Stimulated activated naive CD8-positive, alpha-beta T cell treated with anti-CD3 and anti-CD28 coated beads, Interleukin-15, amount 100 ng/mL, for 72 hours (primary cell): ENCODE results near the gene ITIH3.

Experiments used
- ATAC-seq: fragments of 150-1000 bp; cut with Tn5 transposase; 2 replicates; pipeline ENCODE4 v1.10.0; 2021; ENCODE audit warnings: mild to moderate bottlenecking, moderate library complexity
- DNase-seq, 2 donors: peaks; one replicate each; pipeline ENCODE4 v3.0.0; 2021 to 2022
- H3K27ac Mint-ChIP-seq, 2 donors: one replicate each; pipeline ENCODE4 v1.8.0; 2022; ENCODE audit warnings: mild to moderate bottlenecking in 2 of 2, mixed read lengths in 2 of 2, moderate library complexity in 2 of 2
- H3K27me3 Mint-ChIP-seq: one replicate; pipeline ENCODE4 v1.8.0; 2022; ENCODE audit warnings: mixed read lengths
- H3K4me1 Mint-ChIP-seq: one replicate; pipeline ENCODE4 v1.8.0; 2022; ENCODE audit warnings: mild to moderate bottlenecking, mixed read lengths
- H3K4me3 Mint-ChIP-seq, 2 donors: one replicate each; pipeline ENCODE4 v1.8.0; 2022; ENCODE audit warnings: mild to moderate bottlenecking in 2 of 2, mixed read lengths in 2 of 2, moderate library complexity in 1 of 2
- H3K9me3 Mint-ChIP-seq, 2 donors: one replicate each; pipeline ENCODE4 v1.8.0; 2022; ENCODE audit warnings: mixed read lengths in 2 of 2

ITIH3 gene

DNA sequence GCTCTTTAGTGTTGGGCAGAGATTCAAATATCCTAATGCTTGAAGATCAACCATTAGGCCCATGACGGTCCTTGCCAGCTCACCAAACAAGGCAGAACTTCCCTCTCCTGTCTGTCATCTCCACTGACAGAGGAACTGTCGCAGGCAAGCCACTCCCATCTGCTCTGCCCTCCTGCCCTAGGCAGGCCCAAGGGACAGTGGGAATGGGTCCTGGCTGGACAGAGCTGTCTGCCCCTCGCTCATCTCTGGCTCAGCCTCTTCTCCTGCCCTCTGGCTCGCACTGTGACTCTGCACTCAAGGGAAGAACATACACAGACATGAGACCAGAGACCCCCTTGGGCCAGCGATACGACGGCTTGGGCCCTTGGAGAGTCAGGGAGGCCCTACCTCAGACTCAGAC lies 47.8 kb downstream of the ITIH3 start:
- Mint-ChIP-seq H3K4me1 (peaks cover 30% of the 10 kb centered on the region), H3K9me3 (no peaks in the 10 kb centered on the region), H3K27me3 (no peaks in the 10 kb centered on the region), H3K27ac (no peak overlapping the region), H3K4me3 (no peak overlapping the region)
- no peak for DNase-seq
- no peak for ATAC-seq

DNA sequence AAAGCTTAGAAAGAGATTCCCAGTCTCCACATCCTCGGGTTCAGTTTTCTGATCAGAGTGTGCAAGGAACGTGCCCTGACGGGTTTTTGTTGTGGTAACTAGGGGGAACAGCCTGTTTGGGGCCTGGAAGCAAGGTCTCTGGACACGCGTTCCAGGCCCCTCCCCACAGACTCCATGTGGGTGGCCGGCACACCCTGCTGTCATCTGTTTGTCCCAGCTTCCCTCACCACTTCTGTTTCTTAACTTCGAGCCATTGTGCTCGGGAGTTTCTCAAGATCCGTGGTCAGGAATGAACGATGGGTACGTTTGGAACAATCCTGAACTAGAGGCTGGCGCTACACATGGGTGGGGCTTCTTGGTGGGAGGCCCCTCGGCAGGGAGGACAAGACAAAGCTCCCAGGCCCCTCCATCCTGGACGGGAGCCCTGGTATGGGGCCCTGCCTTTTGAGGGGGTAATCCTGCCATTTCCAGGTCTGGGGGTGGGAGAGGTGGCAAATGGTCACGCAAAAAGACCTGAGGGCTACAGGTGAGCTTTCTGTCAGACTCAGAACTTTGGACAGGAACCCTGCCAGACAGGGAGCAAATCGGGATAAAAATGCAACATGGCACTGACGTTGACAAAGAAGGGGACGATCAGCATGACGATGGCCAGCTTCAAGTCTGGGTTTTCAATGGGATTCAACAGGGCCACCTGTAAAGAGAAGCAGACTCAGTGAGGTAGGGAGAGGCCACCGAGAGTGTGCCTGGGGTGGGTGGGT lies 48.7 kb downstream of the ITIH3 start:
- ATAC-seq (no peak), DNase-seq (no peak)
- no peaks in the 10 kb centered on the region for H3K9me3 Mint-ChIP-seq
- peaks cover 24% of the 10 kb centered on the region for H3K4me1 Mint-ChIP-seq
- H3K27ac Mint-ChIP-seq = no peak overlapping the region
- no peaks in the 10 kb centered on the region for H3K27me3 Mint-ChIP-seq
- no peak overlapping the region for H3K4me3 Mint-ChIP-seq

DNA sequence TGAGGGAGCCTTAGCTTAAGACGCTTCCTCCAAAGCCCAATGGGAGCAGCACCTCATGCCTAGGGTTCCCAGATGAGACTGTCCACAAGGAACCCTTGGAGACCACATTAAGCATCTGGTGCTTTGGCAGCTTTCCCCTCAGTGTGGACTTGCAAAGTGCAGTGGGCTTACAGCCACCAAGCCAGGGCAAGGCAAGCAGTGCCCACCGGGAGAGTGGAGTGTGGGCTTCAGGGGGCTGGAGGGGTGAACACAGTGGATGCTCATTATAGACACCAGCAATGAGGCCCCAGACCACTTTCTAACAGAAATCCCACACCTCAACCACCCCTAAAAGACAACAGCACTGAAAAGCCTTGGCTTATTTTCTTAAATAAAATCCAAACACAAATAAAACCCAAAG lies 49.3 kb downstream of the ITIH3 start:
- DNase-seq (no peak), ATAC-seq (no peak)
- Mint-ChIP-seq H3K27ac (no peak overlapping the region), H3K4me3 (no peak overlapping the region), H3K9me3 (no peaks in the 10 kb centered on the region), H3K27me3 (no peaks in the 10 kb centered on the region), H3K4me1 (peaks cover 18% of the 10 kb centered on the region)

DNA sequence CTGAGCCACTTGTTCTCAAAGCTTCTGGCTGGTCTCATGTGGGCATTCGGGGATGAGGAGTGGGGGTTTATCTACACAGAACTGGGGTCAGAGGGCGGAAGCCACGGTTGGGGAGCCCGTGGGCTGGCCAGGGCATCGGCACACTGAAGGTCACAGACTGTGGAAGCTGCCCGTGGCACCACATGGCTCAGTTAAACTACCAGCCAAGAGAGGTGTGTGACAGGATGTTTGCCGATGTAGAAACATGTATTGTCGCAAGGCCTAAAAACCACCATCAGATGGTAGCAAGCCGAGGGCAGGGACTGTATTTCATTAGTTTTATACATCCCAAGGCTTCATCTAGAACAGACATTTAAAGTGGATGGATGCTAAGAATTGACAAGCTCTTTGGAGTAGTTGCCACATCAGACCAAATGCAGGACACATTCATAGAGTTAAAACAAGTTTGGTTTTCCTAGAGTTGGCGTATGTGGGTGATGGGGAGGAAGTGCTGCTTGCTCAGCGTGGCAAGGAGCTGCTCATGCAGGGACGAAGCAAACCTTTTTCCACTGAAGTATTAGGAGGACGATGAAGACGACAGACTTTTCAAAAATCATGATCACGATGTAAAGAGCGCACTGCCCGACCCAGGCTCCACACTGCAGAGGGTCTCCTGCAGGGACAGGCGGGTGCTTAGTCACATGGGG lies 49.8 kb downstream of the ITIH3 start:
- Mint-ChIP-seq H3K27me3 (no peaks in the 10 kb centered on the region), H3K4me3 (no peak overlapping the region), H3K27ac (no peak overlapping the region), H3K4me1 (peaks cover 12% of the 10 kb centered on the region), H3K9me3 (no peaks in the 10 kb centered on the region)
- DNase-seq (no peak), ATAC-seq (no peak)

DNA sequence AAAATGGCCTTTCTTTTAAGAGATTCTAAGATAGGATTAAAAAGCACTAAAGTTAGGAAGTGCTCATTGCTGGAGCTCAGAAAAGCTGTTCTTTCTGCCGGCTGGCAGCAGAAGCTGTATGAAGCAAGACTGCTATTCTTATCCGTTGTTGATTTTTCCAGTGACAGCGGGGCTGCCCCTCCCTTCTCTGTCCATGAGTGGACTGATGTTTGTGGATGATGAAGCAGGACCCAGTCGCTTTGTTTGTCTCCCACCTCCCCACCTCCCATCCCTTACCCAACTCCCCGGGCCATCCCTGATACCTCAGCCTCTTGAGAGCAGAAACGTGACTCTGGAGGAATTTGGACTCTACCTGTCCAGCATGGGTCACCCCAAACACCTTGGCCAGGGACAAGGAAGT lies 50.6 kb downstream of the ITIH3 start:
- H3K9me3 Mint-ChIP-seq = no peaks in the 10 kb centered on the region
- no peak overlapping the region for H3K27ac Mint-ChIP-seq
- no peak for DNase-seq
- peaks cover 5% of the 10 kb centered on the region for H3K4me1 Mint-ChIP-seq
- H3K4me3 Mint-ChIP-seq = no peak overlapping the region
- no peak for ATAC-seq
- no peaks in the 10 kb centered on the region for H3K27me3 Mint-ChIP-seq

DNA sequence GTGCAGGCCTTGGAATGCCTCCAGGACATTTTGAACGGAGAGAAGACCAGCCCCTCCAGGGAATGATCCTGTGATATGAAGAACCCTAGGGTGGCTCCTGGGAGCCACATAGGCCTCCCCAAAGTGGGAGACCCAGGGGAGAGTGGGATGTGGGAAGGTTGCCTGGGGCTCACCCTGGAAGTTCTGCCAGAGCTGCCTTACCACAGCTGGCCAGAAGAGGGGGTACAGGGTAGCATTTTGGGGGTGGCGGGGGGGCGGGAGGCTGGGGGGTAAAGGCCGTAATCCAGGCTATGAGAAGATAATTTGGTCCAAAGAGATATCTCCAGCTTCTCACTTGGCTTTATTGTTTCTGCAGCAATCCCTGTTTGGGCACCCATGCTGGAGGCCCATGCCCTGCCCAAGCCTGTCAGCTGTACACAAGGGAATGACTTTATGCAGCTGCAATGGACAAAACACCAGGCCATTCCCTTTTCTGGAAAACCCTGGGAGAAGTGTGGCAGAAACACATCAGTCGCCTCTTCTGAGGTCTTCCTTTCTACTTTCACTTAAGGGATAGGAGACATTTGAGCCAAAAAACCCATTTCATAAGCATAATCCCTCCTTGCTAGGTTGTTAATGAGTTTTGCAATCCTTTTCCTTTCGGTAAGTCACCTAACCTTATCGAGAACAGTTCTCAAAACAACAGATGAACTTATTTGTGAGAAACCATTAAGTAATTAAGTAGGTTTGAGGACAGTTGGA lies 51.3 kb downstream of the ITIH3 start:
- no peak for DNase-seq
- Mint-ChIP-seq H3K9me3 (no peaks in the 10 kb centered on the region), H3K27me3 (no peaks in the 10 kb centered on the region), H3K27ac (no peak overlapping the region), H3K4me3 (no peak overlapping the region), H3K4me1 (peaks cover 5% of the 10 kb centered on the region)
- ATAC-seq = no peak

DNA sequence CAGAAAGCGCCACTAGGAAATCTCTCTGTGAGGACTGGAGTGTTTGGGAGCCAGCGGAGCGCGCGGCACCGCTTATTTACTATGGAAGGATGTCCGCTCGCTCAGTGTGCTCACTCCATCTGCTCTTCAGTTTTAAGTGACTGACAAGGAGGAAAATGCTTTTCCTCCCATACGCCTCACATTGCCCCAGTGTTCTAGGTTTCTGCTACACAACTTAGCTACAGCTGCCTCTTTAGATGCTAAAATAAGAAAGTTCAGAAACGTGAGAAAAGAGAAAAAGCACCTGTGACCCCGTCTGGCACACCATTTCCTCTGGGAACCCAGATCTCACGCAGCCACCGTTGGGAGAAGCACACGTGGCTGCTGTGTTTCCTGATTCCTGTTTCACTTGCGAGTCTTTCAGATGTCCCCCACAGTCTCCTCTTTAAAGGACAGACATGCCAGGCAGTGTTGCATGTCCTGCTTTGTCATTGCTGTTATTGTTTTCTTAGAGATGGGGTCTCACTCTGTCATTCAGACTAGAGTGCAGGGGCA lies 51.9 kb downstream of the ITIH3 start:
- Mint-ChIP-seq H3K4me3 (no peak overlapping the region), H3K4me1 (peaks cover 5% of the 10 kb centered on the region), H3K9me3 (no peaks in the 10 kb centered on the region), H3K27ac (peak overlapping the region in 1 of 2 donors; percentile 16), H3K27me3 (no peaks in the 10 kb centered on the region)
- DNase-seq (no peak), ATAC-seq (no peak)

DNA sequence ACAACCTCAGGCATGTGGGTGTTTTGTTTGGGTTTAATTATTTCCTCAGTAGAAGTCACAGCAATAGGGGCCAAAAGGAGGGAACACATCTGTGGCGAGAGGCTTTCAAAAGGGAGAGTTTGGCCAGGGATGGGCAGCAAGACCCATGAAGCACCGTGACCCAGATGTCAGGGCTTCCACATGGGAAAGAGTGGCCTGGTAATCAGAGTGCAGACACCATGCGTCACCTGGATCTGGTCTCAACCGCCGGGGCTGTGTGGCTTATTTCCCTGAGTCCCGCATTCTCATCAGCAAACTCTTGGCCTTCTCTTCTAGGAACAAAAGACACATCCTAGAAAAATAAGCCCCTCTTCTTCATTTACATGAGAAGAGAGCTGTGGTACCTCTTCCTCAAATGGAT lies 52.6 kb downstream of the ITIH3 start:
- Mint-ChIP-seq H3K27me3 (no peaks in the 10 kb centered on the region), H3K9me3 (no peaks in the 10 kb centered on the region), H3K27ac (peak overlapping the region in 1 of 2 donors; percentile 27), H3K4me3 (no peak overlapping the region), H3K4me1 (peaks cover 5% of the 10 kb centered on the region)
- DNase-seq = no peak
- no peak for ATAC-seq

DNA sequence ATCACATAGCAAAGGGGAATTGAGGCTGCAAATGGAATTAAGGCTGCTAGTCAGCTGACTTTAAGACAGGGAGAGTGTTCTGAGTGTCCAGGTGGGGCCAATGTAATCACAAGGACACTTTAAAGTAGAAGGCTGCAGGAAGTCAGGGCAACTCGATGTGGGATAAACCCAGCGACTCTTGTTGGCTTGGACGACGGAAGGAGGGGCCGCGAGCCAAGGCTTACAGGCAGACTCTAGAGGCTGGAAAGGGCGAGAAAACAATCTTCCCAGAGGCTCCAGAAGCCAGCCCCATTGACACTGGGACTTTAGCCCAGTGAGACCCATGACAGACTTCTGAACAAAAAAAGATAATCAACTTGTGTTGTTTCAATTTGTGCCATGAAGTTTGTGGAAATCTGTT lies 53.1 kb downstream of the ITIH3 start:
- peak overlapping the region; percentile 27 to 65 for H3K27ac Mint-ChIP-seq
- DNase-seq (no peak), ATAC-seq (no peak)
- H3K4me1 Mint-ChIP-seq = peaks cover 5% of the 10 kb centered on the region
- no peaks in the 10 kb centered on the region for H3K9me3 Mint-ChIP-seq
- H3K27me3 Mint-ChIP-seq = no peaks in the 10 kb centered on the region
- no peak overlapping the region for H3K4me3 Mint-ChIP-seq

DNA sequence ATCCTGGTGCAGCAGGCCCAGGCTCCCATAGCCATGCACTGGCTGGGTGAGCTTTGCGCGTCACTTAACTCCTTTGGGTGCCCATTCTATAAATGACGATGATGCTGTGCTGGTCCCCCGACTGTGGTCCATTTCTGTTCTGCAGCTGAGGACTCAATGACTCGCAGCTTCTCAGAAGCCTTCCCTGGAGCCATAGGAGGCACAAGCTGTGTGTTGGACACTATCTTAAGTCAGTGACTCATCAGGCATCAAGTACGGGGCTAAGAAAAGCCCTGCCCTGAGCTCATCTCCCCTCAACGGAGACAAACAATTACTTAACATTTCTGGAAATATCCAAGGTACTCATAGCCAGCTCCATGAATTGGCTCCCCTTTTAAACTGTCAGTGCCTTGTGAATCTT lies 54.0 kb downstream of the ITIH3 start:
- no peak overlapping the region for H3K4me3 Mint-ChIP-seq
- H3K27me3 Mint-ChIP-seq = no peaks in the 10 kb centered on the region
- no peak for ATAC-seq
- H3K4me1 Mint-ChIP-seq = peaks cover 5% of the 10 kb centered on the region
- no peak for DNase-seq
- H3K9me3 Mint-ChIP-seq = no peaks in the 10 kb centered on the region
- no peak overlapping the region for H3K27ac Mint-ChIP-seq

DNA sequence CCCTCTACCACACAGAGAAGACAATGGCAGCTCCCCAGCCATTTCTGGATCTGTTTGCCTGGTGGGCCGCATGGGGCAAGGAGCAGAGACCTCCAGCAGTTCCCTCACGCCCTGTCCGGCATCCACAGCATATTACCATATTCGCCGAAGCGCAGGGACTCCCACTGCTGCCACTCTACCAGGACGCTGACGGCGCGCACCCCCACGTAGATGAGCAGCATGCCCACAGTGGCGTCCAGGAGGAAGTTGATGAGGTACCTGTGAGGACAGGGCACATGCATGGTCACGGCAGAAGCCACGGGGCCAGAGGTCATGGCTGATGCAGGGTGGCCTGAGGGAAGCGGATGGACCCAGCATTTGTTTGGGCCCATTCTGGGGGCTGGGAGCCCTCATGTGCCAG lies 55.1 kb downstream of the ITIH3 start:
- no peaks in the 10 kb centered on the region for H3K27me3 Mint-ChIP-seq
- DNase-seq = no peak
- H3K27ac Mint-ChIP-seq = no peak overlapping the region
- H3K4me1 Mint-ChIP-seq = peaks cover 5% of the 10 kb centered on the region
- ATAC-seq = no peak
- H3K4me3 Mint-ChIP-seq = no peak overlapping the region
- no peaks in the 10 kb centered on the region for H3K9me3 Mint-ChIP-seq

DNA sequence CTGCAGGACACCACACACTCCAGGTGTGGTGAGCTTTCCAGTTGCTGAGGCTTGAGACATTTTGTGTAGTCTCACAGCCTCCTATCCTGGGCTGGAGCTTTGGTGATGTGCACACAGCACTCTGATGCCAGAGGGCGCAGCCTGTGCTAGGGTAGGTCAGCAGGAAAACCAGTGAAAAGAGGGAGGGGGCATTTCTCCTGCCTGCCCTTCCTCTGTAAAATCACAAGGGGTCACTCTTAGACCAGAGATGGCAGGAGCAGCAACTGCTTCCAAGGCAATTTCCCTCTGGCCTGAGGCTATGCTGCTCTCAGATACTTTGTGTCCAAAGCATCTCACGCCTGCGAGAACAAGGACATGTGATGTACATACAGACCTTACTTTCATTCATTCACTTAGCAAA lies 56.8 kb downstream of the ITIH3 start:
- Mint-ChIP-seq H3K4me1 (peaks cover 4% of the 10 kb centered on the region), H3K27me3 (no peaks in the 10 kb centered on the region), H3K27ac (no peak overlapping the region), H3K9me3 (no peaks in the 10 kb centered on the region), H3K4me3 (no peak overlapping the region)
- ATAC-seq (peak; percentile 87), DNase-seq (peak; percentile 12 to 42)

DNA sequence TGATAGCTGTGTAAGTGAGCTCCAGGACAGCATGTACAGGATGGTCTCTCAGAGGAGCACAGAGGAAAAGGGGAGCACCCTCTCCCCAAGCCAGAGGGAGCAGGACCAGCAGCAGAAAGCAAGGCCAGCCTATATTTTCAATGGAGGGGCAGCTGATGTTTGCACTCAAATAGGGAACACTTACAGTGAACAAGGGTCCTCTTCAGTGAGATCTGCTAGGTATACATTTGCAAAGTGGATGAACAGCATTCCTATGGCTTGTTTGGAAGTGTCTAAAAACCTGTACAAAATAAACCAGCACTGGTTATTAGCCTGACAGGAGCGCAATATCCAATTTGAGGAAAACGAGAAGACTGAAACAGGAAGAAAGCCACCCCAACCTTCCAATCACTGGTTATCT lies 57.8 kb downstream of the ITIH3 start:
- ATAC-seq (no peak), DNase-seq (no peak)
- Mint-ChIP-seq H3K4me1 (no peaks in the 10 kb centered on the region), H3K9me3 (no peaks in the 10 kb centered on the region), H3K4me3 (no peak overlapping the region), H3K27ac (peak overlapping the region; percentile 46 to 78), H3K27me3 (no peaks in the 10 kb centered on the region)

DNA sequence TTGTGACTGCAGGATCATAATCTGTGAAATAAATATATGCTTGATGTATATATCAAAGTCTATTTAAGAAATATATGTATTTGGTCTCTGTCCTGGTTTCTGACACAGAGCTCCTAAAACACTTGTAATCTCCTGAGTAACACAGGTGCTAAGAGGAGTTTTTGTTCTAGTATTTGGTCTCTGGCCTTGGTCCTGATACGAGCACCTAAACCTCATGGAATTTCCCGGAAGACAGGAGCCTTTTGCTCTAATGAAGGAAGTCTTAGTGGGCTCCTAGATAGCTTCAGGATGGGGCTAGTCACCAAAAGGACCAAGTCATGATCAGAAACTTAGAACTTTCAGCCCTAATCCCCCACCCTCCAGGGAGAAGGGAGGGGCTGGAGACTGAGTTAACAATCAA lies 59.4 kb downstream of the ITIH3 start:
- no peaks in the 10 kb centered on the region for H3K27me3 Mint-ChIP-seq
- no peak for DNase-seq
- no peak overlapping the region for H3K4me3 Mint-ChIP-seq

DNA sequence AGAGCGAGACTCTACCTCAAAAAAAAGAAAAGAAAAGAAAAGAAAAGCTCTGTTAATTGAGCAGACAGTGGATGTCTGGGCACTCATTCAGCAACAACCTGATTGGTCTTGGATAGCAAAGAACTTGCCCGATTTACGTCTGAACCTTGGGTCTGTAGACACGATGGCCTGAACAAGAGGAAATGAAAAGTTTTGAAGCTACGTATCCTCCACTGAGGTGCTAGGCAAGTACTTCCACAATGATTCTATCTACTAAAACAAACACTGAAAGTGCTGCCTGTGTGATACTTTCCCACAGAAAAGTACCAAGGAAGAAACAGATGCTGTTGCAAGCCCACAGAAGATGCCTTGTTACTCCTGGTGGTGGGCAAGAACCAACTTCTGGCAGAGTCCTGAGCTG lies 62.1 kb downstream of the ITIH3 start:
- Mint-ChIP-seq H3K4me1 (no peaks in the 10 kb centered on the region), H3K27ac (peak overlapping the region in 1 of 2 donors; percentile 74), H3K9me3 (no peaks in the 10 kb centered on the region), H3K27me3 (no peaks in the 10 kb centered on the region), H3K4me3 (no peak overlapping the region)
- DNase-seq = no peak
- no peak for ATAC-seq

More for the DNA sequence above, 59.4 kb downstream of the ITIH3 start:
- Mint-ChIP-seq H3K27ac (no peak overlapping the region), H3K9me3 (no peaks in the 10 kb centered on the region), H3K4me1 (no peaks in the 10 kb centered on the region)
- ATAC-seq = no peak

DNA sequence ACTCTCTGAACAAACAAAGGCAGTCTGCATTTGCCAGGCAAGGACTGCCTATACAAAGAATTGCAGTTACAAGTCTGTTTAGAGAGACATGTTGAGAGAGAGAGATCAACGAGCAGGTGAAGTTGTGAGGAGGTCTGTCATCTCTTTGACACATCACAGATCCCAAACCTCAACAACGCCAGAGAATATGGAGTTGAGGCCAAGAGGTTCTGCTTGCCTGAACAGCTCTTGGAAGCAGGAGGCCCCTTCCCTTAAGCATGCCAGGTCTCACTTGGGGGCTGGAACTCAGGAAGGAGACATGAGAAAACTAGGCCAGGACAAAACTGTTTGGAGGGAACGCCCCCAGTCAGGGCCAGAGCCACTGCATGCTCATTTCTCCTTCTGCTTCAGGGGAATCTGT lies 62.5 kb downstream of the ITIH3 start:
- no peak overlapping the region for H3K27ac Mint-ChIP-seq
- no peak overlapping the region for H3K4me3 Mint-ChIP-seq
- no peak for DNase-seq
- ATAC-seq = no peak
- no peaks in the 10 kb centered on the region for H3K9me3 Mint-ChIP-seq
- H3K4me1 Mint-ChIP-seq = no peaks in the 10 kb centered on the region
- H3K27me3 Mint-ChIP-seq = no peaks in the 10 kb centered on the region
